ENCODE measurements around the gene C1orf74. TPM values are rescaled to one million over a fixed set of nuclear protein-coding genes. Genes with fewer than 3 reads are reported as not detected.

Gene C1orf74
- total RNA-seq = 0.60 and 1.4 TPM in 2 replicates

DNA sequence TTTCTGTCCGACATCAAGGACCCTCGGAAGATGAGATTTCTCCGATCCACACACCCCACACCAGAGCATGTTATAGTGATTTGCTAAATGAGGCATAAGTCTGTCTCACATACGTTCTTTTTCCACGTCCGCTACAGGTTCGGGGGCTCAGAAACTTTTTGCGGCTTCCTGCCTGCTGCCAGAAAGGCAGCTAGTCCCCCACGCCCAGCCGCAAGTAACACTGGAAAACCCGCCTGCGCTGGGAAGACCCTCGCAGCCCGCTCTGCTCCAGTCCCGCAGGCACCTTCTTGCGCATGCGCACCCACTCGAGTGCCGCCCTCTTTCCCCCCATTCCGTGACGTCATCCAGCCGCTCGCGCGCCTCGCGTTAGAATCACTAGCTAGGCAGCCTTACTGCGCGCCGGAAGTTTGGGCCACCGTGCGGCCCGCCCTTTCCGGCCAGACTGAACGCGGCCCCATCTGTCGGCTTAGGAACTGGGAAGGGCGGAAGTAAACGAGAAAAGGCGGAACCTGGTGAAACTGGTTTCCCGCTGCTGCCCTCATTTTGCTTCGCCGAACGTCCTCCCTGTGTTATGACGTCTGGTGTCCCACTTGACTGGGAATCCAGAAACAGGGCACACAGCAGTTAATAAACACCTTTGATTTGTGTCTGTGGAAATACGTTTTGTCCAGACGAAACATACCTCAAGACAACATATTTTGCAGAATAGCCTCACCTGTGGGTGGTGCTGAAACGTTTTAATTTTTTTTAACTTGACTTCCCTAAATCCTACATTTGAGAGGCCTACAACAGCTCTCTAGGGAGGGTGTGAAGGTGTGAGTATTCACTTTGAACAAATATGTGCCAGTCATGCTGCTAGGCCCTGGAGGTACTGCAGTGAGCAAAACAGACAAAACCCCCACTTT is at the start of gene C1orf74:
Gene C1orf74 (minus strand): TSS at position 295 of the 905 bp plus-strand sequence. CDS start 925 bp downstream, outside the sequence.

GRCh38 chr1:209827384-209828262 is 43.3 kb upstream of the C1orf74 start, which contains the start of gene UTP25:
TSS of gene UTP25 (plus strand) at chr1:209827972. CDS start at chr1:209828064, 92 bp downstream.

DNA sequence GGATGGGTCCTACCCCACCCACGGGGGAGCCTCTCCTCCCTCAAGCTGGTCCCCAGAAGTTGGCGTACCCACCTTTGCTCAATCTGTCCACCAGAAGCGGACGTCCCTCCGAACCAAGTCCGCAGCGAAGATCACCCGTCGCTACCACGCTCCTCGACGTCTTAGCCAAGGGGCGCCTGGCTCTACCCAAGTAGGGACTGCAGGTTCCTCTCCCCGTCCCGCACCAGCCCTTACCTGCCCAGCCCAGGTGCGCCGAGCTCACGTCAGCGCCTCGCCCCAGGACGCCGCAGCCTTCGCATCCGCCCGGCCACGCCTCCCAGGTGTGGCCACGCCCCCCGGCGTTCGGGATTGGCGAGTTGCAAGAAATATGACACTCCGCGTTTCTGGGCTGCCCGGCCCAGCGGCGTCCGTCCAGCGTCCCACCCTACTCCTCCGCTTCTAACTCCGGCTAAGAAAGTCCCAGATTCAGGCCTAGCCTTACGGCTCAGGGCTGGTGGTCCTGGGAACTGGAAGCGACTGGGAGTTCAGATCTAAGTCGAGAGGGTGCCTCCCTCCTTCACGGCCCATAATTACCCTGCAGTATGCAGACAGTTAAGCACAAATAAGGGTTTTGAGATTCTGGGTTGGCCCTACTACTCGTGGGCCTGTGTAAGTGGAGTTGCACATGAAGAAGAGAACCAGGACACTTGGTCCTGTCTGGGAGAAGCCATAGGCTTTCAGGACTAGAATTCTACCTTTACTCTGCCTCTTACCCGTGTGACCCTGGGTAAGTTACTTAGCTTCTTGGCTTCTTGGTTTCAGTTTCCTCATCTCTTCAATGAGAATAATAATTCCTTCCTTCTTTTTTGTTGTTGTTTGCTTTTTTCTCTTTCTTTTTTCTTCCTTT is 21.8 kb upstream of the C1orf74 start, which contains the start of gene IRF6:
Gene IRF6 (minus strand): TSS at position 268 of the 886 bp plus-strand sequence. CDS start 4,729 bp downstream, outside the sequence.

DNA sequence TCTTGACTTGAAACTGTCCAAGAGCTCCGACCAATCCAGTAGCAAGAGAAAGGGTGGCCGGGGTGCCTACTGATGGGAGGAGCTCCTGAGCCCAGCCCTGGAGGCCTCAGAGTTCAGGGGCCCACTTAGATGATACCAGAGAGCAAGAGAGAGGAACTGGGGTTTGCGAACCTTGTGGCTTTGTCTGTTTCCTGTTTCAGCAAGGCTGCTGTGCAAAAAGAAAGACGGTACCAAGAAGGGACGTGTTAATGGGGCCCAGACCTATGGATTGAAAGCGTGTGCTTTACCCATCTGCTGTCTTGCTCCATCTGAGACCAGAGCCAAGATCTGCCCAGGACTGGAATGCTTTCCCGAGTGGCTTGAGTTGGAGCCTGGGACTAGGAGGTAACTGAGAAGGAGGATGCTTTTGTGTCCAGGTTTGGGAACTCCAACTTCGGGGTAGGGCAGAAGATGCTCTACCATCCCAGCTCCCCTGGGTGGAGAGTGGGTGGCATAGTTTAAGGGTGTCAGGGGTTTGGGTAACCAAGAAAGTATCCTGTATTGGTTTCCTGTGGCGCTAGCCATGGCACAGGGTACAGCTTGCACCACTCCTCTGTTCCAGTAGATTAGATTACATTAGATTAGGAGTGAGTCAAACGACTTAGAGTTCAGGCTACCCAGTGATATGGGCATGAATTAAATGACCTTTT is 28.3 kb downstream of the C1orf74 start, which contains the start of gene TRAF3IP3:
Gene TRAF3IP3 (plus strand): TSS at position 128 of the 689 bp plus-strand sequence. CDS start 3,987 bp downstream, outside the sequence.

Other genes with a start within 250 kb of the C1orf74 start
- gene CAMK1G, start 200.8 kb downstream of the C1orf74 start, total RNA-seq = 0.58 TPM in 1 of 2 replicates, not detected in the other
- gene LAMB3, start 132.1 kb downstream of the C1orf74 start, total RNA-seq = 0.51 and 2.6 TPM in 2 replicates
- 59.2 and 105 TPM in 2 replicates for gene G0S2, start 109.1 kb downstream of the C1orf74 start, total RNA-seq
- gene HSD11B1, start 79.7 kb downstream of the C1orf74 start, total RNA-seq = 31.7 and 49.4 TPM in 2 replicates
- gene TRAF3IP3, start 28.5 kb downstream of the C1orf74 start, total RNA-seq = not detected in 2 replicates
- gene IRF6, start 21.6 kb upstream of the C1orf74 start, total RNA-seq = 0.09 and 0.35 TPM in 2 replicates
- gene UTP25, start 43.4 kb upstream of the C1orf74 start, total RNA-seq = 3.0 and 4.4 TPM in 2 replicates
- 0.26 and 0.35 TPM in 2 replicates for gene SYT14, start 153.7 kb upstream of the C1orf74 start, total RNA-seq